GM19463 (cell line): ENCODE results near the gene RAP1A.

Experiments used
- ATAC-seq: cut with Tn5 transposase; IDR thresholded peaks from one replicate; pipeline ENCODE4 v1.9.1; 2021; ENCODE audit warnings: mild to moderate bottlenecking, moderate library complexity; ENCODE audit not compliant: unreplicated experiment

RAP1A gene

DNA sequence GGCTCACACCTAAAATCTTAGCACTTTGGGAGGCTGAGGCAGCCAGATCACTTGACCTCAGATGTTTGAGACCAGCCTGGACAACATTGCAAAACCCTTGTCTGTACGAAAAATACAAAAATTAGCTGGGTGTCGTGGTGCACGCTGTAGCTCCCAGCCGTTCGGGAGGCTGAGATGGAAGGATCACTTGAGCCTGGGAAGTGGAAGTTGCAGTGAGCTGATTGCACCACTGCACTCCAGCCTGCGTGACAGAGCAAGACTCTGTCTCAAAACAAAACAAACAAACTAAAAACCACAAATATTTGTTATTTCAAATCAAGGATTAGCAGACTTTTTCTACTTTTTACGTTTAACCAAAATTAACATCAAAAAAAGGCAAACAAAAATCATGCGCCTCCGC lies 88.3 kb downstream of the RAP1A start:
- no peak for ATAC-seq

DNA sequence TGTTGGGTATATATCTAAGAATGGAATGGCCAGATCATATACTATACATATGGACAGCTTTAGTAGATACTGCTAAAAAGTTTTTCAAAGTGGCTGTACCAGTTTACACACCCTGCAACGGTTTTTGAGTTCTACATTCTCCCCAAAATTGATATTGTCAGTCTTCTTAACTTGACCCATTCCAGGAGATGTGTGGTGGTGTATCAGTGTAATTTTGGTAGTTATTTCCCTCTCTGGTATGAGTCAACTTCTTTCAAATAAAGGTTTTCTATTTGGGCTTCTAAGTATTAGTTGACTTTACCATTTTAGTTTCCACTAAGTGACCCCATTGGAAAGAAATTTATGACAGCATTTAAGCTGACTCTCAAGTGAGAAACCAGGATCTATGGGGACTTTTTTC lies 90.4 kb downstream of the RAP1A start:
- no peak for ATAC-seq

DNA sequence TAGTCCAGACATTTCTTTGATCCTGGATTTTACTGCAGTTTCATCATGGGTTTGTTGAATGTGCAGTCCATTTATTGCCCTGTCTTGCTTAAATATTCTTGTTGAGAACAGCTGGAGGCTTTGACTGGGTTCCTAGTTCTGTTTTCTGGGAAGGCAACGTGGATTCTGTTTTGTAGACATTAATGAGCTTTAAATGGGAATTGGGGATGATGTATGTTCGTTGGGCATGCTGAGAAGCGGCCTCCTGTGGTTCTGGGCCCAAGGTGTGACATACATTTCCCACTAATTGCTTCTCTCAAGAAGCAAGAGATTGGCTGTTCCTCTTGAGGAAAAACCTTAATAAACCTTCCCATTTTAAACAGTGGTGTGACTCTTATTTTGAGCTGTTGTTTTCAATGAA lies 96.7 kb downstream of the RAP1A start:
- no peak for ATAC-seq

DNA sequence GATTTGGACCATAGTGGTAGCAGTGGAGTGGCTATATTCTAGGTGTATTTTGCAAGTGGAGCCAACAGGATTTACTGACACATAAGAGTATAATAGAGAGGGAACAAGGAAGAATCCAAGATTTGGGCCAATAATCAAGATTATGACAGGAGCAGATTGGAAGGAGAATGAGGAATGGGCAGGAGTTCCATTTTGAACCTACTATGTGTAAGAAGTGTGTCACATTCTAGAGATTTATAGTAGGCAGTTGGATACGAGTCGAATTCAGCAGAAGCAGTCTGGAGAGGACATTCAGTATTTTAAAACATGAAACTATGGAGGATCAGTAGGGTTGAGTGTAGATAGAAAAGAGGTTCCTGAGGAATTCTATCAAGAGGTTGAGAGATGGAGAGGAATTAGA lies 97.9 kb downstream of the RAP1A start:
- no peak for ATAC-seq

DNA sequence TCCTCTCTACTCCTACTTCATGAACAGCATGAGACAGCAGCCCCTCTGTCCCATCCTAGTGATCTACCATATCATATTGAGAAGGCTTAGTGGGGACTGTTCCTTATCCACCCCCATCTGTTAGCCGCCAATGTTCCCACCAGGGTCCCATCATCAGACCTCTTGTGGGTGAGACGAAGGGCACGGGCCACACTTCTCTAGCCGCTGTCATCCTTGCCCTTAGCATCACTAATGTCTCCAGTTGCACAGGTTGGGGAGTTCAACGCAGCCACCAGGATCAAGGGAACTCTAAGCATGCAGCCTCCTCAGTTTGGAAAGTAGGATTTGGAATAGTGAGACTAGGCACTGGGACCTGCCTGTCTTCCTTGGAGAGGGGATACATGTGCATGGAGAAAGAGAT lies 99.5 kb downstream of the RAP1A start:
- no peak for ATAC-seq

DNA sequence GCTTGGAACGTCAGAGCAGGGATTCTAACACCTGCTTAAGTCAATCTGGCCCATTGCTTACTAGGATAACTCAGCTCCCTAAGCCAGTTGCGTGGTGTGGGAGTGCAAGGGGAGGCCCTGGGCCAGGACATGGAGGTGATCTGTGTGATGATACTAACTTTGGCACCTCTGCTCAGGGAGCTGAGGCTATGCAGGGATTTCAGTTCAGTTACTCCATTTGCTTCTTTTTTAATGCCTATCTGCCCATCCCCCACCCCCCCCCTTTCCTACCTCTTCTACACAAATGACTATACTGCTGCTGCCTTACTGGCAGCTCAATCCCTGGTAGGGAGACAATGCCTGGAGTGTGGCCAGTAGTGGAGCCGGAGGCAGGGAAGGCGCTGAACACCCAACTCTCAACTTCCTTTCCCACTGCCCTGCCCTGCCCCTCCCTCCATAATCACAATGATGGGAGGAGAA lies 100.1 kb downstream of the RAP1A start:
- ATAC-seq, result no peak

DNA sequence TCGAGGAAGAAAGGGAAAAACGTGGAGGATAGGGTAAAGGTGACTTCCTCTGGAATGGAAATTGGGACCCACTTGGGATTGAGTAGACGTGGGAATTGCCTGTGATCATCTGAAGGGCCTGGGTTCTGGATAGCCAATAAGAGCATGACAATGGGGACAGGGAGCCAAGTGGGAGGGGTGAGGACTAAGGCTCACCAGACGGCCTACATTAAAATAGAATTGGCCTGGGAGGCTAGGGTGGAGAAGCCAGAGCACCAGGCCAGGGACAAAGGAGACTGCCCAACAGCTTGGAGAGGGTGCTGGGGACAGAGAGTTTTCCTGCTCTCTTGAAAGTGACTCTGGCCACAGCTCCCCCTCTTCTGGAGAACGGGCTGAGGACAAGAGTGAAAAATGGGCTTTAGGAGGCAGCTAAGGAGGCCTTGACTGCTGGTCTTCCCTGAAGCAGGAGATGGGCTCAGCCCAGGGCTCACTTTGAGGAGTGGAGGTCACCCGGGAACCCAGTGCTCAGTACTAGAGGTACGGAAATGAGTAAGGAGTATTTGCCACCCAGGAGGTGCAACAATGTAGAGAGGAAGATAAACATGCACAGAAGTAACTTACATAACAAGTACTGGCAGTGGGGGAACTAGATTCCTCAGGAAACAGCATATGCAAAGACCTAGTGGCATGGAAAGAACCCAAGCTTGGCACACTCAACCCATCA lies 100.8 kb downstream of the RAP1A start:
- ATAC-seq, result no peak

DNA sequence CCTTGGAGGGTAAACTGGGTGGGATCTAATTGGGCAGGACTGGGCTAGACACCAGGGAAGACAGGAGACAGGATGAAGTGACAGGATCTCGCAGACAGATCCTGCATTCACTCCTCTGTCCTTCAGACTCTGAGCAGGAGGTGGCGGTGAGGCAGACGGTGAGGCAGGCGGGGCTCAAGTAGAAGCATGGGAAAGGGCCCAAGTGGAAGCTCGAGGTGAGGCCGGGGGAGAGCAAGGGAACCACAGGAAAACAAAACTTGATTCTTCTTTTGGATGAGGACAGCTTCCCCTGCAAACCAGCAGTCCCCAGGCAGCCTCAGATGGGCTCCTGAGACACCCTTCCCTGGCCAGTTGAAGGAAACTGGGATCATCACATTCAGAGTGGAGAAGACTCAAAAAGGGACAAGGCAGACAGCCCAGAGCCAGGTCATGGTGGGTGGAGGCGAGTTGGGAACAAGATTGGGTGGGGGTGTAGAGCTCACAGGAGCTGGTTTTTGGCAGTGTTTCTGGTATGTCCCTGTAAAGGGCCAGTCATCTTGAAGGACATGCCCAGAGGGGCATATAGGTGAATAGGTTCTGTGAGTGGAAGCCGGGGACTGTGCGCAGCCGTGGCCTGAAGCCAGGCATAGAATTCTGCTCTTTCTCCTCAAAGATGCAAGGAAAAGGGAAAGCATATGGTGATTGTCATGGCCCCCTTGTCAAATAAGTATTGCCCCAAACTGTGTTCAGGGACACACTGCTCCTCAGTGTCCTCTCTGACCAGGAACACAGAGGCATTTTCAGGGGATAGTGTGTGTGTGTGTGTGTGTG lies 101.6 kb downstream of the RAP1A start:
- no peak for ATAC-seq

DNA sequence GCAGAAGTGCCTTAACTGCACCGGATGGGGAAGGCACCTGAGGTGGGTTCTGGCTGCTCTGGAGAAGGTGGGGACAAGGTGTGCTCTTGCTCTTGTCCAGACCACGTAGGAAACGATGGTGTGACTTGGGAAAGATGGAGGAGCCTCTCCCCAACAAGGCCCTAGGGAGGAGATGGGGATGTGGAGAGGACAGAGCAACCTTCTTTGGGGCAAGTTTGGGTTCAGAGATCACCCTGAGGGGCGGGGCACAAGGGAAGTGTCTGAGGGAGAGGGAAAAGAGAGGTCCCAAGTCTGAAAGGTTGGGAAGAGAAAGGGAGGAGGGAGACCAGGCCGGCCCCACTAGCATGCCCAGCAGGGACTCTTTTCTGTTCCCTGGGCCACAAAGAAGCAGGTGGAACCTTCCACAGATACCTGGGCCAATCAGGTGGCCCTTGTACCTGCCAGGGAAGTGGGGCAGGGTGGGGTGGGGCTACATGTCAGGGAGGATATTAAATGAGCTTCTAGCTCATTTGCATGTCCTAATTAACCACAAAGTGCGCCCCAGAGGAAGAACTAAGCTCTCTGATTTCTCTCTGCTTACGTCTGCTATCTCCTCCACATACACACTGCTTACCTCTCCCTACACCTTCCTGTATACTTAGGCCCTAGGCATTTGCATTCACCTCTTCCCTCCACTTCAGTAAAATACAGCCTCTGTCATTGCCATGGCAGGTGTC lies 103.7 kb downstream of the RAP1A start:
- no peak for ATAC-seq

DNA sequence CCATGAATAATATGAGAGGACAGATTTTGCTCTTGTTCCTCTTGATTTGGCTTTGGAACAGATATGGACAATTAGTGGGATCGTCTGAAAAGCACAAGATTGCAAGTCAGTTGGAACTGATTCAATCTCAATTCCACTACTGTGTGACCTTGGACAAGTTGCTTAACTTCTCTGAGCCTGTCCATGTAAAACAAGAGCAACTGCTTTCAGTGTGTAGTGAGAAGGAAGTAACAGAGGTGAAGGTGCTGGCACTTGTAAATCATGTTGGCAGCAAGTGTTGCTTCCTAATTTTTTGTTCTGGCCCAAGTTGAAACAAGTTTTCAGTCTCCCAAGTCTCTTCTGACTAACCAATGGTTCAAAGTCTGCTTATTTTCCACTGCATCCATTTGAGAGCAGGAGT lies 104.3 kb downstream of the RAP1A start:
- ATAC-seq, result no peak

DNA sequence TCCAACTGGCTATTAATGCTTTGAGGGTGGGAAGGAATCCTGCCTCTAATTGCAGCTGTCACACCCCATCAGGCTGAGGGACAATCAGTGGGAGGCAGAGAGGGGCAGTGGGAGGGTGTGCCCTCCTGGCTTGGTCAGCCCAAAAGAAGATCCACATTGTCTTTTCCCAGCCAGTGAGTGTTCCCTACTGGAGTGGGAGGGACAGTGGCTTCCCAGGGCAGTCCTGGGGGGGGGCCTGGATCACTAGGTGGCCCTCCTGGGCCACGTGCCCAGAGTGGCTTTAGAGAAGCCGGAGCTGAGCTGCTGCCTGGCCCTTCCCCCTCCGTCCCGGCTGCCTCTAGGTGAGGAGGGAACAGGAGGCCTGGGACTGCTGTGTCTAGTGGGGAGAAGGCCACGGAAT lies 105.6 kb downstream of the RAP1A start:
- ATAC-seq, result no peak

DNA sequence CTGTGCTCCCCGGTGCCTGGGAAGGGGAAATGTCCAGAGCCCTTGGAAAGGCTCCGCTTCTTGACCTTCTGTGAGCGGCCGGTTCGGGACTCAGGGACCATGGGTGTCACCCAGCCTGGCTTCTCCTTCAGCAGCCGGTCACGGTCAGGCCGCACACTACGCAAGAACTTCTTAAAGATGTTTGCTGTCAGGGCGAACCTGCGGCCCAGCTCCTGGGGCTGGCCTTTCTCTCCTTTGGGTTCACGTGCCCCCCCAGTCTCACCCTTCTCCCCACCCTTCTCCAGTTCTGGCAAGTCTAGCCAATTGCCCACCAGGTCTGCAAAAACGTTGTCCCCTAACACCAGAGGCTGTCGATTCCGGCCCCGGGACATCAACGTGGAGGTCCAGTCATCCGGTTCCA lies 107.5 kb downstream of the RAP1A start:
- no peak for ATAC-seq

DNA sequence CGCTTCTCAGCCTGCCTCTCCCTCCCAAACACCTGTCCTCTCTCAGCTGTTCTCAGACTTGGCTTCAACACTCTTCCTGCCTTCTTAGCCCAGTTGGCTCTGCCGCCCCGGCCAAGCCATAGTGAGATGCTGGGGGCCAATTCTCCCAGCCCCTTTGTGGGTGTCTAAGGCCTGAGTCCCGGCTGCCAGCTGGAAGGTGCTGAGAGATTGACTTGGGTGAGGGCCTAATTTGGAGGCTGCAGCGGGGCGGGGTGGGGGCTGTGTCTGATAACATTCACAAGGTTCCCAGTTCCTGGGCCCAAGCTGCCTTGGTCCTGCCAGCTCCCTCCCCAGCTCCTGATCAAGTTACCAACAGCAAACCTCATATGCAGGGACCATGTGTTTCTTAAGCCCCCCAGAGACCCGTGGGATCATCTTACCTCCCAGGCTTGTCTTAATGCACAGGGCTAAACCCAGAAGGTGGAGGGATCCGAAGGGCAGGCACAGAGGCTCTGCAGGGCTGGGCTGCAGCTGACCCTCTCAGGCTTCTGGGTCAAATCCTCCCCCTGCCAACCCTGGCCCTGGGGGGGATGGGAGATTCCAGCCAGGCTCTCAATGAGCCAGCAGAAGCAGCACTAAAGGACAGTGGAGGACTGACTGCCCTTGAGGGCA lies 109.8 kb downstream of the RAP1A start:
- ATAC-seq, result no peak

DNA sequence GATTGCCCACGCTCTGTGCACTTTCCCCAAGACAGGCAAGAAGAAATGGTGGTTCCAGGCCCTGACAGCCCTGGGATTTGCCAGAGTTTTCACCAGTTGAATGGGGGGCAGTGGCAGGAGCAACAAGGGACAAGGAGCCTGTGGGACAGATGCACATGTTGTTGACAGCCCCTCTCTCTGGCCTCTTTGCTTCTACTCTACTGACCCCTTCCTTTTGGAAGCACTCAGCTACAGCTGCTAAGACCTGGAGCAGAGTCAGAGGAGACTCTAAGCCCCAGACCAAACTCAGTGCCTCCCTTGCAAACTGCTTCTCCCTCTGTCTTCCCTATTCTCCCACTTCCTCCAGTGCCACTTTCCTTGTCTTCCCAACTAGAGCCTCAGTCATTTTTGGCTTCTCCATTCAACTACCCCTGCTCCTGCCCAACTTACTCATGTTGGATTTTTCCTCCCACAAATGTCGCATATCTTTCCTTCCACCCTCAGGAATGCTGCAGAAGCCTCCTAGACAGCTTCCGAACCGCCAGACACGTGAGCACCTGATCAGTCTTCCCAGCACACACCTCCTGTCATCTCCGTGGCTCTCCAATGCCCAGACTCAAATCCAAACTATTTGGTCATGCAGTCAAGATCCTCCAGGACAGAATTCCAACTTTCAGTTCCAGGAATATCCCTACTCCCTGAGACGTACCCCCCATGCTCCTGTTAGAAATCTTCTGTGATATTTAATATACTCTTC lies 110.5 kb downstream of the RAP1A start:
- ATAC-seq, result no peak

DNA sequence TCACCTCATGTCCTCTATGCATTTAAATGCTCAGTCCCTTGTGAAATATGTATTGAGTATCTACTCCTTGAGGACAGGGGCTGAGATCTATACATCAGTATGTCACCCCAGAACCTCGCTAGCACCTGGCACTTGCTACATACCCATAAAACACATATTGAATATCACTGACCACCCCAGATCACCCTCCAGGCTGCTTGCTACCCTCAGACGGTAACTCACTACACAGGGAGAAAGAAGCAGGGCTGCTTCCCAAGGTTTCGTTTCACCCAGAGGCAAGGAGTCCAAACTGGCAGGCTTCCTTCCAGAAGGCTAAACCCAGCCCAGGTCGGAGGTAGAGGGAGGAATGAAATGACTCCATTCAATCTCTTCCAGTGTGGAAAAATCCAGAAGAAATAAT lies 111.1 kb downstream of the RAP1A start:
- ATAC-seq, result no peak

DNA sequence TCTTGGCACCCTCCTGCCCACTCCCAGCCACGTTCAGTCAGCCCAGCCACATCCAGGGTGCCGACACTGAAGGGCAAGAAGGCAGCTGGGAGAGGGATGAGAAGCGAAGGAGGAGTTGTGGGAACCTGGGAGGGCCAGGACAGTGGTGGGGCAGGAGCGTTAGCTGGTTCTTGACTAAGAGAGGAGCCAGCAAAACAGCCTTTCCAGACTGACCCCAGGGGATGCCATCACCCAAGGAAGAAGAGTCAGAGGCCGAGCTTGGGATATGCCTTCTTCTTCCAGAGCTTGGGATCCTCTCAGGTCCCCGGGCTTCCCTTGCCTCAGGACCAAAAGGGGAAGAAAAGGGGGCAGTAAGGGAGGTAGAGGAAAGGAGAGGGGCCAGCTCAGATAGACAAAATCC lies 112.4 kb downstream of the RAP1A start:
- ATAC-seq, result no peak

DNA sequence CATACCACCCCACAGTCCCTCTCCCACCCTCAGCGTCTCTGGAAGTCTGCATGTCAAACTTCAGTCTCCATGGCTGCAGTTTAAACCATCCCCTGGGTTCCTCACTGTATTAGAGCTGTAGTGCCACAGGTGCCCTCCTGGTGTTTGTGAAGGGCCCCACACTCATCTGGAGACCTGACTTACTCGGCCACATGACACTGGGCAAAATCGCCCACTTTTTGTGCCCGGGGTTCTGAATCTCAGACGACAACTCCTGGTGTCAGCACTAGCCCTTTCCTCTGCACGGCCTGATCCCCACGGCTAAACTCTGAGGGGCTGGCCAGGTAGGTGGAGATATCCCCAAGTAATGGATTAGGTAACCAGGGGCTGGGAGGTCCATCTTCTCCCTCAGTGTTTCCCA lies 113.1 kb downstream of the RAP1A start:
- no peak for ATAC-seq

DNA sequence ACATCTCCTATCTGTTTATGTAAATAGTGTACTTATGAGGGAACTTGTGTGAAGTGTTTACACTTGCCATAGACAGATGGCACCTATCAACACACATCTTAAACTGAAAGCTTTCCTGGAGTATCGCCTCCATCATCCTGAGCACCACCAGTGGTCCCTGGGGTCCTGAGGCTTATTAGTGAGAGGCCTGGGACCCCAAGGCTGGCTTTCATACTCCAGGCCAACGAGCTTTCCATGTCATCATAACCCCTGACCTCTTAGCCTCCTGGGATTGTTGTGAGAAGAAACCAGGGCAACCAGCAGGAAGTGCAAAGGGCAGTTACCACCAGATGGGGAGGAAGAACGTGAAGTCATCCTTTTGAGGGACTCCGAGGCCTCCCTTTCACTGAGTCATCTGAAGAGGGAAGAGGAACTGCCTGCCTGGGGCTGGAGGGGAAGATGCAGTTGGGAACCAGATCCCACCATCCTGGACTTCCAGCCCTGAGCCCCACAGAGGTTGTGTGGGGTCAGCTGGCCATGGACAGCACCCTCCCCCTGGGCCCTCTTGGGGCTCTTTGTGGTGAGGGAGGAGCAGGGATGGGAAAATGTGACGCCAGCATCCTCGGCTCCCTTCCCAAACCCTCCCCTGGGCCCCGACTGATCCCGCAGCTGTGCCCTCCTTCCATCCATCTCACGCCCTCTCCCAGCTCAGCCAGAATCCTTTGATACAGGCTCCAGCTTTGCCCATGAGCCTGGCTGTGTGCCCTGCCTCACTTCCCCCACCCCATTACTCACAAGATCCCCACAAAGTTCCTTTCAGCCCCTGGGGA lies 113.8 kb downstream of the RAP1A start:
- ATAC-seq, result no peak

DNA sequence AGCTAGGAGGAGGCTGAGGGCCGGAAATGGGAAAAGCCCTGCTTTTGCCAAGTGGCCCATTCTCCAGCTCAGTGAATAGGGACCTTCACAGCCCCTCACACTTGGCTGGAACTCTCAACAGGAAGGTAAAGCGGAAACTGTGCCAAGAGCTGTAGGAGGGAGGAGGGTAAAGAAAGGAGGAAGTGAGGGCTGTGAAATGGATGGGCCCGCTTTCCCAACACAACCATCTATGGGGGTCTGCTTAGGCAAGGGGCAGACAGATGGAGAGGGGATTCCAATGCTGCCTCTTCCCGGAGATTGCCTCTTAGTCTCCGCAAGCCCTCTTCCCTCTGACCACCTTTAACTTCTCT lies 114.4 kb downstream of the RAP1A start:
- no peak for ATAC-seq

DNA sequence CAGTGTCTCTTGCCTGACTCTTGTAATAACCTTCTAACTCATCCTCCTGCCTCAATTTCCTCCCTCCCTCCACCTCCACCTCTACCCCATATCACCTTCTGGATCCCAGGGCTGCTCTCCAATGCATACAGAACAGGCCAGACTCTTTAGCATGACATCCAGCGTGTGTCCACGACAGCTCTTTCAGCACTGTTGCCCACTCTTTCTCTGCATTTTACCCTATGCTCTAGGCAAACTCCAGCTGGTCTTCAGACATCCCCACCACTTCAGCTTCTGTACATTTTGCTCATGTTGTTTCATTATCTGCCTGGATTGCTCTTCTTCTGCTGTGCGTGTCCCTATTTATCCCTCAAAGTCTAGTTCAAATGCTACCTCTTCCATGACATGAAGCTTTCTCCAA lies 114.8 kb downstream of the RAP1A start:
- no peak for ATAC-seq
